HG03457 (cell line): Measurements from ENCODE around the gene CTNNBL1.
"Not testable (repeated sequence)": the region's sequence is repeated elsewhere in the genome, so short reads cannot be mapped to it uniquely, and the experiment has no call there.

ENCODE experiments used
- ATAC-seq: cut with Tn5 transposase; IDR thresholded peaks from one replicate; pipeline ENCODE4 v1.9.1; 2021; ENCODE audit warnings: moderate number of reproducible peaks; ENCODE audit not compliant: unreplicated experiment

The CTNNBL1 gene

GRCh38 chr20:37848706-37849105 lies 154.9 kb downstream of the CTNNBL1 start:
- no peak for ATAC-seq

GRCh38 chr20:37849156-37849555 lies 155.3 kb downstream of the CTNNBL1 start:
- ATAC-seq = no peak

- ATAC-seq = no peak
Measured at GRCh38 chr20:37849566-37849965, 155.7 kb downstream of the CTNNBL1 start.

- no peak for ATAC-seq
Measured at GRCh38 chr20:37850036-37850592, 156.3 kb downstream of the CTNNBL1 start.

- no peak for ATAC-seq
Measured at GRCh38 chr20:37850724-37851355, 157.0 kb downstream of the CTNNBL1 start.

GRCh38 chr20:37852666-37853065 lies 158.8 kb downstream of the CTNNBL1 start:
- no peak for ATAC-seq

- ATAC-seq = no peak
Measured at GRCh38 chr20:37853823-37854375, 160.1 kb downstream of the CTNNBL1 start.

- not testable (repeated sequence) for ATAC-seq
Measured at GRCh38 chr20:37856034-37856433, 162.2 kb downstream of the CTNNBL1 start.

GRCh38 chr20:37856932-37857660 lies 163.3 kb downstream of the CTNNBL1 start:
- no peak for ATAC-seq

- ATAC-seq = no peak
Measured at GRCh38 chr20:37859406-37860171, 165.8 kb downstream of the CTNNBL1 start.

GRCh38 chr20:37863289-37863688 lies 169.5 kb downstream of the CTNNBL1 start:
- ATAC-seq = no peak

GRCh38 chr20:37864298-37864697 lies 170.5 kb downstream of the CTNNBL1 start:
- ATAC-seq = no peak

GRCh38 chr20:37866051-37866450 lies 172.2 kb downstream of the CTNNBL1 start:
- ATAC-seq = no peak

- no peak for ATAC-seq
Measured at GRCh38 chr20:37867289-37868195, 173.7 kb downstream of the CTNNBL1 start.

GRCh38 chr20:37868851-37869333 lies 175.1 kb downstream of the CTNNBL1 start:
- no peak for ATAC-seq

- ATAC-seq = no peak
Measured at GRCh38 chr20:37869334-37869861, 175.6 kb downstream of the CTNNBL1 start.

- no peak for ATAC-seq
Measured at GRCh38 chr20:37870294-37870693, 176.5 kb downstream of the CTNNBL1 start.

GRCh38 chr20:37871751-37872150 lies 177.9 kb downstream of the CTNNBL1 start:
- no peak for ATAC-seq

GRCh38 chr20:37872161-37872560 lies 178.3 kb downstream of the CTNNBL1 start:
- ATAC-seq = no peak

- ATAC-seq = no peak
Measured at GRCh38 chr20:37873884-37874283, 180.1 kb downstream of the CTNNBL1 start.
